ENCODE data around the gene MAX. TPM values are rescaled to one million over a fixed set of nuclear protein-coding genes. Genes with fewer than 3 reads are reported as not detected.

MAX gene
- total RNA-seq, 3 donors from 2014 or later, result 50.5 to 64.1 (median 51.7) TPM

DNA sequence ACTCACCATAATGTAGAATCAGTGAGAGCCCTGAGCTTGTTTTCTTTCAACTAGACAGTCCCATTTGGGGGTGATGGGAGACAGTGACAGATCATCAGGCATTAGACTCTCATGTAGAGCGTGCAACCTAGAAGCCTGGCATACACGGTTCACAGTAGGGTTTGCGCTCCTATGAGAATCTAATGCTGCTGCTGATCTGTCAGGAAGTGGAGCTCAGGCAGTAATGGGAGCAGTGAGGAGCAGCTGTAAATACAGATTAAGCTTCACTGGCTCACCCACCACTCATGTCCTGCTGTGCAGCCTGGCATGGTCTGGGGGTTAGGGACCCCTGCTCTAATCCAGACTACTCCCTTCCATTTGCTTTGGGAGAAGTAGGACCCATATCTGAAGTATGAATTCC lies 60.0 kb downstream of the MAX start:
- intact Hi-C loops (cut with DNase I; ENCODE audit: low total_unique reads), result no loop called here
- Histone ChIP-seq H3K9me3 (no peaks in the 10 kb centered on the region), H3K27ac (no peak overlapping the region), H3K4me3 (no peak overlapping the region), H3K36me3 (no peaks in the 10 kb centered on the region), H3K27me3 (no peaks in the 10 kb centered on the region), H3K4me1 (no peaks in the 10 kb centered on the region)
- no peak for DNase-seq (ENCODE audit: low spot score in 2 of 2)
- no peak for TF ChIP-seq CTCF (IDR thresholded peaks at IDR 0.05)
- no peak for TF ChIP-seq POLR2A (IDR thresholded peaks at IDR 0.05)
- TF ChIP-seq POLR2AphosphoS5 (IDR thresholded peaks at IDR 0.05), result no peak

DNA sequence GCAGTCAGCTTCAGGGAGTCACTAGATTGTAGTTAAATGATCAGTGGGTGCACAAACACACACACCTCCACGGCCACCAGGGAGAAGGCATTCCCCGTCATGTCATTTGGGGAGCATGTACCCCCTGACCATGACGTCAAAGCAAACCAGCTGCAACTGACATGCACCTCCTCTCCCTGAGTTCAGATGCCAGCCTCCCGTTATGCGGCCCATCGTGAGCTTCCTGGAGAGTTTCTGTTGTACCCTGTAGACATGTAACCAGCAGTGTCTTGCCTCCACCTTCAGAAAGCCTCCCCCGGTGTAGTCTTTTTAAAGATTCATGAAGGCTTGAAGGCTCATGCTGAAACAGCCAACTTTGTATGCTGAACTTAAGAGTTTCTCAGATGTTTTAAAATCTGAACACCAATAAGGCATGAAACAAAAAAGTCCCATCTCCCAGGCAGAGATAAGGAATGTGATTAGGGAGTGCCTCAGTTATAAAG lies 60.8 kb downstream of the MAX start:
- no peaks in the 10 kb centered on the region for H3K36me3 ChIP-seq
- H3K9me3 ChIP-seq, result no peaks in the 10 kb centered on the region
- no peak overlapping the region for H3K27ac ChIP-seq
- H3K4me3 ChIP-seq, result no peak overlapping the region
- TF ChIP-seq POLR2AphosphoS5 (IDR thresholded peaks at IDR 0.05) (no peak), CTCF (IDR thresholded peaks at IDR 0.05) (no peak), POLR2A (IDR thresholded peaks at IDR 0.05) (no peak)
- DNase-seq (ENCODE audit: low spot score in 2 of 2), result no peak
- H3K4me1 ChIP-seq, result no peaks in the 10 kb centered on the region
- no peaks in the 10 kb centered on the region for H3K27me3 ChIP-seq
- intact Hi-C loops (cut with DNase I; ENCODE audit: low total_unique reads), result no loop called here

- TF ChIP-seq POLR2AphosphoS5 (IDR thresholded peaks at IDR 0.05), result no peak
- TF ChIP-seq CTCF (IDR thresholded peaks at IDR 0.05), result no peak
- no peak for TF ChIP-seq POLR2A (IDR thresholded peaks at IDR 0.05)
- no peaks in the 10 kb centered on the region for H3K36me3 ChIP-seq
- intact Hi-C loops (cut with DNase I; ENCODE audit: low total_unique reads), result no loop called here
These were observed 61.5 kb downstream of the MAX start for GRCh38 chr14:65040666-65041433.

GRCh38 chr14:65038966-65039365 lies 63.4 kb downstream of the MAX start:
- intact Hi-C loops (cut with DNase I; ENCODE audit: low total_unique reads), result no loop called here
- no peak overlapping the region for H3K27ac ChIP-seq
- TF ChIP-seq POLR2AphosphoS5 (IDR thresholded peaks at IDR 0.05) (no peak), CTCF (IDR thresholded peaks at IDR 0.05) (no peak), POLR2A (IDR thresholded peaks at IDR 0.05) (no peak)
- no peaks in the 10 kb centered on the region for H3K36me3 ChIP-seq
- peaks cover 0 to 6% of the 10 kb centered on the region in 2 donors for H3K4me1 ChIP-seq
- H3K9me3 ChIP-seq, result no peaks in the 10 kb centered on the region
- no peaks in the 10 kb centered on the region for H3K27me3 ChIP-seq
- DNase-seq (ENCODE audit: low spot score in 2 of 2), result no peak
- H3K4me3 ChIP-seq, result no peak overlapping the region

More at GRCh38 chr14:65040666-65041433, 61.5 kb downstream of the MAX start:
- H3K27me3 ChIP-seq, result no peaks in the 10 kb centered on the region
- no peaks in the 10 kb centered on the region for H3K4me1 ChIP-seq
- no peak overlapping the region for H3K4me3 ChIP-seq
- DNase-seq (ENCODE audit: low spot score in 2 of 2), result no peak
- no peak overlapping the region for H3K27ac ChIP-seq
- H3K9me3 ChIP-seq, result no peaks in the 10 kb centered on the region

GRCh38 chr14:65035049-65035448 lies 67.3 kb downstream of the MAX start:
- no peaks in the 10 kb centered on the region for H3K36me3 ChIP-seq
- H3K27me3 ChIP-seq, result no peaks in the 10 kb centered on the region
- no peaks in the 10 kb centered on the region for H3K9me3 ChIP-seq
- peak overlapping the region in 1 of 2 donors; percentile 62 for H3K27ac ChIP-seq
- H3K4me3 ChIP-seq, result no peak overlapping the region
- H3K4me1 ChIP-seq, result peaks cover 0 to 6% of the 10 kb centered on the region in 2 donors
- no peak for DNase-seq (ENCODE audit: low spot score in 2 of 2)
- TF ChIP-seq CTCF (IDR thresholded peaks at IDR 0.05), result no peak
- TF ChIP-seq POLR2A (IDR thresholded peaks at IDR 0.05), result no peak
- peak in 1 of 3 donors; percentile 44 for TF ChIP-seq POLR2AphosphoS5 (IDR thresholded peaks at IDR 0.05)
- intact Hi-C loops (cut with DNase I; ENCODE audit: low total_unique reads), result no loop called here
